ENCODE measurements around the gene SF3B5.
"Not testable (repeated sequence)": the region's sequence is repeated elsewhere in the genome, so short reads cannot be mapped to it uniquely, and the experiment has no call there.

SF3B5 gene

DNA sequence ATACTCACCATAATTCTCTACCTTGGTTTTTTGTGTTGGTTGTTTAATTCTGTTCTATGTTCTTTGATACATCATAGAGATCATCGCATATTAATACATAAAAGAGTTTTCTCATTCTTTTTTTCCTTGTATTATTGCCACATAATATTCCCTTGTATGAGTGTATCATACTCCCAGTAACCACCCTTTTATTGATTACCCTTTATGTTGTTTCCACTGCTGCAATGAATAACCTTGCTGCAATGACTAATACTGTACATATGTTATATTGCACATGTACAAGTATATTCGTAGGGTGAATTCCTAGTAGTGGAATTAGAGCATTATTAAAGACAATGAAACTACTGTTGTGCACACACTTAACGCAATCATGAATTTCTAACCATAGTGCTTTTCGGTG, 9.1 kb upstream of the SF3B5 start:
- no peak for DNase-seq

DNA sequence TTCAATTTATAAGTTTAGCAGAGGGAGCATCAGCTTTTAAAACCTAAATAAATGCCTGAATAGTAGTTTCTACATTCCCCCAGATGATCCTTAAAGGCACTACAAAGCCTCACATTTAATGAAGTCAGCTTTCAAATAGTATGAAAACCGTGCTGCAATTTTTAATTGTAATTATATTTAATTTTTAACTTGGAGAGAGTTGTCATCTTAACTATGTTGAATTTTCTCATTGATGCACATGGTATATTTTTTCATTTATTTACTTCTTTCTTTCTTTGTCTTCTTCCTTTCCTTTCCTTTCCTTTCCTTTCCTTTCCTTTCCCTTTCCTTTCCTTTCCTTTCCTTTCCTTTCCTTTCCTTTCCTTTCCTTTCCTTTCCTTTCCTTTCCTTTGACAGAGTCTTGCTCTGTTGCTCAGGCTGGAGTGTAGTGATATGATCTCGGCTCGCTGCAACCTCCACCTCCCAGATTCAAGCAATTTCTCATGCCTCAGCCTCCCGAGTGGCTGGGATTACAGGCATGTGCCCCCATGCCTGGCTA, 7.7 kb upstream of the SF3B5 start:
- DNase-seq, result no peak

DNA sequence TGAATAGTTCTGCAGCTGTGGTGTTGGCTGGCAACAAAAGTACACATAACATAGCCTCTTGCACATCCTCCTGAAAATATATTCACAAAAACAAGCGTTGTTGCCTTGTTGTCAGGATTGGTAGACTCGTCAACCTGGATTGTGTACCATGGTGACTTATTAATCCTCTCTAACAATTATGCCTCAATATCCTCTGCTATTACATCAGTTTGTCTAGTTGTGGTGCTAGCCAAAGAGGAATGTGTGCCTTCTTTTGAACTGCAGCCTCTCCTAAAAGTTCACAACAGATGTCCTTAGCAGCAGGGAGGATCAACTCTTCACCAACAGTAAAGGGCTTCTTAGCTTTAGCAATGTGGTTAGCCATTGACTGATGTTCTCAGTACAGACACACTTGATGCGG, 3.6 kb upstream of the SF3B5 start:
- no peak for DNase-seq

DNA sequence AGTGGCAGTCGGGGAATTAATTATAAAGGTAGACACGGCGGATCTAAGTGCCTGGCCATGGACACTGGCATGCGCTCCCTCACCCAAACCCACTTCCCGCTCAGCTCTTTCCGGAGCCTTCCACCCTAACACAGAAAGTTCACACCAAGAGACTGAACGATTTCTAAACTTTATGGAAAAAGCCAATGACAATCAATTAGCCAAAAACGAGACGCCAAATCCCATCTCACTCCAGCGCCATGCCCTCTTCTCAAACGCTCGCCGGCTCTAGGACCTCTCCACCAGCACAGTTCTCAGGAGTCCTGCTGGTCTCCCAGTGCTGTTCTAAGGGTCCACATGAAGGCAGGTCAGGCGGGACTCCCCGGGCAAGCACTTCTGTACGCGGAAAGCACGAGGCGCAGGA, 641 bp downstream of the SF3B5 start:
- DNase-seq, result no peak

DNA sequence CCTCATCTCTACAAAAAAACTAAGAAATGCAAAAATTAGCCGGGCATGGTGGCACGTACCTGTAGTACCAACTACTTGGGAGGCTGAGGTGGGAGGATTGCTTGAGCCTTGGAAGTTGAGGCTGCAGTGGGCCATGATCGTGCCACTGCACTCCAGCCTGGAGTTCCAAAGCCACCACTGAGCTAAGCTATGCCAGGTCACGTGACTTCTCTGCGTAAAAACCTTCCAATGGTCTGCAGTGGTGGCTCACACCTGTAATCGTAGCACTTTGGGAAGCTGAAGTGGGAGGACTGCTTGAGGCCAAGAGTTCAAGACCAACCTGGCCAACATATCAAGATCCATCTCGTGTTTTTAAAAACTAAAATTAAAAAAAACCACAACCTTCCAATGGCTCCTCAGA, 1.7 kb downstream of the SF3B5 start:
- no peak for DNase-seq

DNA sequence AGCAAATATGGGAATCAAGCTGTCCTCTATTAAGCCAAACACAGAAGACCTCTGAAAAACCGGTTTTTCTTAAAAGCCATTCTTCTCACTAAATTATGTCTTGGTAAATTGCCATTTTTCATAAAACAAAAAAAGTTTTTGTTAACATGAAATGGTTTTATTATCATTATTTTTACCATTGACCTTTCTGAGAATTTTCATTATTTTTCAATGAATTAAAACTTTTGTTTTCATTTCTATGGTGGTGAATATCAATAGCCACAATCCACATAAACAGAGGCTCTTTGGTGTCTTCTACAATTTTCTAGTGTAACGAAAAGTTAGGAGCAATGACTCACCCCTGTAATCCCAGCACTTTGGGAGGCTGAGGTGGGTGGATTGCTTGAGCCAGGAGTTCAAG, 2.1 kb downstream of the SF3B5 start:
- no peak for DNase-seq

DNA sequence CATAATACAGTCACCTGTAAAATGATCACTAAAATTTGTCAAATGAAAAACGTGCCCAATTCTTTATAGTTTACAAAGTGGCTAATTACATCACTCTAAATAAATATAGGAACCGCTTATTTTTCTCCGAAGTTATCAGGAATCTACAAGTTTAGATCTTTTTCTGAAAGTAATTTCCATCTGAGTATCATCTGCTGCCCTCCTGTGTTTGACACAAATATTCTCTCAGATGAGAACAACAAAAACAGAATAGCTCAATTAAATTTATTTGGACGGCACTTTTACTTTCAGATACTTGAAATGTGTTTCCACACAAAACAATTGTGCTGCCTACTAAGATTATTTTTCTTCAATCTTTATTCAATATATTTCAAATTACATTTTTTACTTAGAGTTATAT, 5.0 kb downstream of the SF3B5 start:
- DNase-seq, result no peak

DNA sequence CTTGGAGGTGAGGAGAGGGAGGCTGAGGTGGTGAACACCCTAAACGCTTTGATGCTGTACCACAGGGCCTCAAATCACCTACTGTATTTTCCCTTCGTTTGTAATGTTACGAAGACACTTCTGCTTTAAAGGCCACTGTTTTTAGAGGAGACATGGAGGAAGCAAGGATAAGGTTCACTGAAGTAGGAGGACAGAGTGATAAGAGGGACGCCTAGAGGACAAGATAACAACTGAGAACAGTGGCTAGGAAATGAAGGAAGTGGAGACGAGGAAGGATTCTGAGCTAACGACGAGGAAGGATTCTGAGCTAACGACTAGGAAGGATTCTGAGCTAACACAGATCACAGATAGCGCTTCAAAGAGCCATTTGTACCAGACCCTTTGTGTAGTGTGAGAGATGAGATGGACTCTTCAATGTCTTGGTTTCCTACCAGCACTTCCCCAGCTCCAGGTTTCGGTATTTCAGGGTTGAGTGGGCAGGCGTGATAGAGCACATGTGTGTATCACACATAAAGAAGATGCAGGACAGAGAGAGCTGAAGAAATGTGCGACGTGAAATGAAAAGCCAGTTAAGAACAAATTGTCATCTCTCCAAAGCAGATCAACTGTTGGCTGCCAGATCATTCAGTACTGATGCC, 7.5 kb downstream of the SF3B5 start:
- peak; percentile 26 for DNase-seq

DNA sequence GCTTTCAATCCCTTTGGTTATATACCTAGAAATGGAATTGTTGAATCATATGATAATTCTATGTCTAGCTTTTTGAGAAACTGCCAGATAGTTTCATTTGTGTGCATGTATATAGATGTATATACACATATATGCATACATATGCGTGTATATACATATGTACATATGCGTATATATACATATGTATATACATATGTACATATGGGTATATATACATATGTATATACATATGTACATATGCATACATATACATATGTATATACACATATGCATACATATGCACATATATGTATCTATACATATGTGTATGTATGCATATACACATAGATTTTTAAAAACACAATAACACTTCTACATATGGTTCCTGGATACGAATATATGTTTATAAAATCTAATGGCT, 8.4 kb downstream of the SF3B5 start:
- DNase-seq, result no peak

DNA sequence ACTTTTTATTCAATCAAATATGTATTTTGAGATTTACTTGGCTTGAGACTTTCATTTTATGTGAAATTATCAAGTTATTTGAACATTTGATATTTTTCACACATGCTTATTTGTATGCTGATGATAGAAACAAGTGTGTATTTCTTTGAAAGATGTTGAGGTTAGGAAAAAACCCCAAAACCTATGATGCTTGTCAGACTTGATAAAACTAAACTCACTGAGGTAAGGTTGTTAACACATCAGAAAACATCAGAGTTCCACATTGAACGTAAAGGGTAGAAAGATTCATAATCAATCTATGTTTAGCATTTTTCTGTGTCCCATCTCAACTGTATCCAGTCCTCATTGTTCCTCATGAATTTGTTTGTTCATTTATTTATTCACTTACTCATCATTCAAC, 12.2 kb downstream of the SF3B5 start:
- DNase-seq, result no peak

DNA sequence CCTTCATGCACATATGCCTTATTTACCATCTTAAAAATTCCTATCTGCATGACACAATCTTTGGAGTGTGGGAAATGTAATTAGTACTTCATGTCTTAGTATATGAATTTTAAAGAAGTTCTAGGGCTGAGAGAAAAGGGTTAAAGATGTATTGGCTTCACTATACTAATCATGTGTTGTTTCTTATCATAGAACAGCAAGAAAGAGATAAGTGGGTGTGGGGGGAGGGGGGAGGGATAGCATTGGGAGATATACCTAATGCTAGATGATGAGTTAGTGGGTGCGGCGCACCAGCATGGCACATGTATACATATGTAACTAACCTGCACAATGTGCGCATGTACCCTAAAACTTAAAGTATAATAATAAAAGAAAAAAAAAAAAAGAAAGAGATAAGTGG, 13.0 kb downstream of the SF3B5 start:
- DNase-seq, result not testable (repeated sequence)

DNA sequence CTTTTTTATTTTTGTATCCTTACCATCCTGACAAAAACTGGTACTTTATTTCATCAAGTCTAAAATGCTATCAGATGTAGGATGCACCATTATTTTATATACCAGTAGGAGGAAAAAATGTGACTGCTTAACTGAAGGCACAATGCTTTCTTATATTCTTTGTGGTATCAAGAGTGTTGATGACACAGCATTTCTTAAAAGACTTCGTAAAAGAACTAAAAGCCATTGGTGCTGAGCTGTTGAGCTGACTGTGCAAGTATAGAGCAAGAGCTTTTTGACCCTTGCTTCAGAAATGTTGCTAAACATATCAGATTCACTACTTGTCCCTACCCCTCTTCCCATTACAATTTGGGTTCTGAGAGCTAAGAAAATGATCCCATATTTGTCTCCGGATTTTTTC, 17.5 kb downstream of the SF3B5 start:
- no peak for DNase-seq

DNA sequence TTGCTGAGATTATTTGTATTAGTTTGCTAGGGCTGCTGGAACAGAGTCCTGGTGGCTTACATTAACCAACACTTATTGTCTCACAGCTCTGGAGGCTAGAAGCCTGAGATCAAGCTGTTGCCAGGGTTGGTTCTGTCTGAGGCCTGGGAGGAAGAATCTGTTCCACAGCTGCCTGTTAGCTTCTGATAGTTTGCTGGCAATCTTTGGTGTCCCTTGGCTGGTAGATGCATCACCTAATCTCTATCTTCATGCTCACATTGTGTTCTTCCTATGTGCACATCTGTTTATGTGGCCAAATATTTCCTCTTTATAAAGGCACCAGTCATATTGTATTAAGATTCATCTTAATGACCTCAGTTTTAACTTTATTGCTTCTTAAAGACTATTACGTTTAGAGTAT, 19.5 kb downstream of the SF3B5 start:
- no peak for DNase-seq

DNA sequence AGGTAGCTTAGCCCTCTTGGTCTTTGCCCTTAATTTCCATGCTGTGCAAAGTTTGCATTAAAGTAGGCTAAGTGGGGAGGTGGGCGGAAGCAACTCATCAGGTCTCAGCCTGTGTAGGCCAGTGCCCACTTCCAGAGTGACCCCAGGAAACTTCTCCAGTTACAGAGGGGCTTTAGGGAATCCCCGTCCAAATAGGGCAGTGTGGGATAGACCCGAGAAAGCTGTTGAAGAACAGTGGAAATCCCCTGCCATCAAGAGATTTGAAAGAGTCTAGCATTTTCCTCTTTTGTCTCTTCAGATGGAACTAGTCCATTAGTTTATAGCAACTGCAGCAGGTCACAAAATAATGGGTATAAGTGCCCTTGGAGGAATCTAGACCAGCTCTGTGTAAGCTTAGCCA, 20.2 kb downstream of the SF3B5 start:
- DNase-seq, result no peak

DNA sequence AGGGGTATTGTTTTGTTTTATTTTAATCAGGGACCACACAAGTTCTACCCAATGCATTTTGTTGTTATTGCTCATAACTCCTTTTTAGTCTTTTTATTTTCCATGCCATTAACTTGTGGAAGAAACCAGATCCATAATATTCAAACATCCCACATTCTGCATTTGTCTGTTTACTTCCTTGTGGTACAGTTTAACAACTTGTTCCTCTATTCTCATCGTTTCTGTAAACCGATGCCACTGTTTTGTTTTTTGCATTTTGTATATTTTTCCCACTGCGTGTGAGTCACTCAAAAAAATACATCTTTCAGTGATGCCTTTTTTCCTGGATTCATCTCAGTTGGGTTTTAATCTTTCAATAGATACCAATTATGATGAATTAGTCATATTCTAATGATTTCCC, 22.3 kb downstream of the SF3B5 start:
- no peak for DNase-seq

DNA sequence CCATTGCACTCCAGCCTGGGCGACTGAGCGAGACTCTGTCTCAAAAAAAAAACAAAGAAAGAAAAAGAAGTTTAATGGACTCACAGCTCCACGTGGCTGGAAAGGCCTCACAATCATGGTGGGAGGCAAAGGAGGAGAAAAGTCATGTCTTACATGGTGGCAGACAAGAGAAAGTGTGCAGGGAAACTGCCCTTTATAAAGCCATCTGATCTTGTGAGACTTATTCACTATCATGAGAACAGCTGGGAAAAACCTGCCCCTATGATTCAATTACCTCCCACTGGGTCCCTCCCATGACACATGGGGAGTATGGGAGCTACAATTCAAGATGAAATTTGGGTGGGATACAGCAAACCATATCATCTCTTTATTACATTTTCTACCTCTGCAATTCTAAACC, 25.9 kb downstream of the SF3B5 start:
- peak; percentile 45 for DNase-seq

DNA sequence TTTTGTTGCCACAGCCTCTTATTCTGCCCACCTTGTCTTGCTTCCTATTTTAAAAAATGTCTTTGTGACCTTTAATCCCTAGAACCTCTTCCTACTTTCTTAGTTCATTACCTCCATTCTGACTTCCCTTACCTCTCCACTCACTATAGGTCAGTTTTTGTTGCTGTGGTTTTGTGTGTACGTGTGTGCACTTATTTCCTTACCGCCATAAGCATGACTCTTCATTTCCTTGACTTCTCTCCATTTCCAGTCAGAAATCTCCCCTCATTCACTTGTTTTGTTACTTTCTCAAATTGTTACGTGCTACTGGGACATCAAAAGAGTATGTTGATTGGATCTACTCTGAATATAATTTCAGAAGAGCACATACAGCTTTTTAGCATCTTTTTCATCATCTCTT, 26.6 kb downstream of the SF3B5 start:
- DNase-seq, result no peak

DNA sequence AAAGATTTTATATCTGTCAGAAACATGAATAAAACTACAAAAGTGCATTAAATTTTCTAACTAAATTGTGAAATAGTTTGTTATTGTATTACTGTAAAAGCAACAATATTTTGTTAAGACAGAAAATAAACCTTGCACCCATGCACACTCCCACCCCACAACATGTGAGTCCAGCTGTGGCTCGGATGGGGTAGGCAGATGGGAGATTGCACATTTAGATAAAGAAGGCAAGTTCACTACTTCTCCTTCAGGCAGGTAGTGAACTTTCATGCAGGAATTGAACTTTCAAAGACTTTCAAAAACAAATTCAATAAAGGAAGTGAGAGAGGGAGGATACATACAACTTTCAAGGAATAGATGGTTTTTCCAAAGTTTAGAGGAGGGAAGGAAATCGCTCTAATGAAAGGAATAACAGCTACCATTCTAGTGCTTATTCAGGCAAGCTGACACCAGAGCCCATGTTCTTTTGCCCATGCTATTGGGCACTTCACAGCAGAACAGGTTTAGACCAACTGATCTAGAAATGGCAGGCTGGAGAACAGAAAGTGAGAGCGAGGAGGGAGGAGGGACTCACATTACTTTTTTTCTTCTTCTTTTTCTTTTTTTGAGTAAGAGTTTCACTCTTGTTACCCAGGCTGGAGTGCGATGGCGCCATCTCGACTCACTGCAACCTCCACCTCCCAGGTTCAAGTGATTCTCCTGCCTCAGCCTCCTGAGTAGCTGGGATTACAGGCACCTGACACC, 28.5 kb downstream of the SF3B5 start:
- DNase-seq, result peak; percentile 75

DNA sequence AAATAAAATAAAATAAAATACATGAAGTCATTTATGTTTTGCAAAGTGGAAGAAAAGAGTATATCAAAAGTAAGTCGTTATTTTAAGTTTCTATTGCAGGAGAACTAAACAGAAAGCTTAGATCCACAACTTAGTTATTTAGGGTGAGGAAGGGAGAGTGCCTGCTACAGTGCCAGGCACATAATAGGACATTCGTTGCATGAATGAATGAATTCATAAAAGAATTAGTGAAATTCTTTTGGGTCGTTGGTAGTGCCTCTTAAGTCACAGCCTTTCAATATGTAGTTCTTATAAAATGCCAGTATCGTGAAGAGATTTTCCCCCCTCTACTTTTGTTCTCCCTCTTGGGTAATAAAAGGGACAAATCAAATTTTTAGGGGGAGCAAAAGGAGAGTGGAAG, 29.1 kb downstream of the SF3B5 start:
- no peak for DNase-seq

DNA sequence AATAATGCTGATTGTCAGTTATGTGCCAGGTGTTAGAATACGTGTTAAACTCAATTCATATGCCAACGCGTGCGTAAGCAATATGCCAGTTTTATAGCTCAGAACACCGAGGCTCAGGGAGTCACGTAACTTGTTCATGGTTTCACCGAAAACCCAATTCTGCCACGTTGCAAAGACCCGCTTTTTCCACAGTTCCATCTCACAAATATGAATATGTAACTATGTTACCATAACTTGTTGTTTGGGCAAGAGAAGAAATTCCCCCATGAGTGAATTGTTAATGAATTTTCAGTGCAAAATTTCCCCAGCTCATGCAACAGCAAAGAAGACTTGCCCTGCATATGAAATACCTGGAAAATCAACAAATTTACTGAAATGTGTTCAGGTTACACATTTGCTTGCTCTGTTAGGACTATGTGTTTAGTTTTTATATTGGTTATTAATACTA, 30.1 kb downstream of the SF3B5 start:
- DNase-seq, result peak; percentile 71

DNA sequence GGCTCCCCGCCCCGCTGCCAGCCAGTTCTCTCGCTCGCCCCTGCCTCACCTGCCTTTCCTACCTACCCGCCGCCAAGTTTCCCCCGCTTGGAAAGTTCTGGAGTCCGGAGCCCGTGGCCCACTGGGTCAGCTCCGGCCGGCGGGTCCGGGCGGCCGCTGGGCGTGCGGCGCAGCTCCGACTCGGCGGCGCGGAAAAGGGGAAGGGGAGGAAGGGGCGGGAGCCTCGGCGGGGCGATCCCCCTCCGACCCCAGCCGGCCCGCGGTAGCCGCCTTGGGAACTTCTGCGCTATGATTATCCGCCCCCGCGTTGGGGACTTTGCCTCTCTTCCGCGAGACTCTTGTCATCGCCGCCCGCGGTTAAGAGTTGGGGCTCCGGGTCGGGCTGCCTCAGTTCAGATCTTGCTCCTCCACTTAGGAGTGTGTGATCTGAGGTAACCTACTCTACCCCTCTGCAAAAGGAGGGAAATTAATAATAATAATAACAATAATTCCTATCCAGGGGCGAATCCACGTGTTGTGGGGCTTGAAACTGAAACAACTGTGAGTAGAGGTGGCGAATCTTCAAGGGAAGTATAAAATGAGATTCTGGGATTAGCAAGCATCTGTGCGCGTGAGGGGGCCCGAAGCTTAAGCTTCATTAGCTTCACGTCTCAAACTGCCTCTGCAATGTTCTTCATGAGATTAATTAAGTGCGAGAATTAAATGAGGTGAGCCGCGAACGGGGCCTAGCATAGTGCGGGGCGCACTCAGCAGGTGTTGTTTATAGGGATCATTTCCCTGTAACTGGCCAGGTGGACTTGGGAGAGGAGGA, 30.8 kb downstream of the SF3B5 start:
- peak; percentile 78 for DNase-seq

DNA sequence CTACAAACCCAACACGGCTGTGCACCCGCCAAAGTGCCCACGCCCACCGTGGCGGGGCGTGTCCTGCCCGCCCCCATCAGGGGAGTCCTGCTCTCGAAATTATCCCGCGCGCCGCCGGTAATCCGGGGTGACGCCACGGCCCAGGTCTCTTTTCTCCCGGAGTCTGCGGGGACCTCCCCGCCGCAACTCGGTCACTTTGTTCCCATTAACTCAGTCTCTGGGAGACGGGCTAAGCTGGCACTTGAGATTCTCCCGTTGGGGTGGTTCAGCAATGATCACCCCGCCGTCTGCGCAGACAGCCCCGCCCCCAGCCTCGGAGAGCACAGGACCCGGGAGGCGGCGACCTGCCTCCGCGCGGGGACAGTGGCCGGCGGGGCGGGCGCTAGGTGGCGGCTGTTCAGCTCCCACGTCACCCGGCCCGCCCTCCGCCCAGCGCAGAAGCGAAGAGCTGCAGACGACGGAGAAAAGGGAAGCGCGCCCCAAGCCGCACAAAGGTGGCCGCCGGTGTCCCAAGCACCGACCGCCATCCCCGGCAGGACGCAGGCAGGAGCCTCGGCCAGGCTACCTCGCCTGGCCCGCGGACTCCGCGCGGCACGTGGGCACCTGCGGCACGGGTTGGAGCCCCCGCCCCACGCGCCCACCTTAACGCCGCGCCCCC, 31.5 kb downstream of the SF3B5 start:
- peak; percentile 93 for DNase-seq

DNA sequence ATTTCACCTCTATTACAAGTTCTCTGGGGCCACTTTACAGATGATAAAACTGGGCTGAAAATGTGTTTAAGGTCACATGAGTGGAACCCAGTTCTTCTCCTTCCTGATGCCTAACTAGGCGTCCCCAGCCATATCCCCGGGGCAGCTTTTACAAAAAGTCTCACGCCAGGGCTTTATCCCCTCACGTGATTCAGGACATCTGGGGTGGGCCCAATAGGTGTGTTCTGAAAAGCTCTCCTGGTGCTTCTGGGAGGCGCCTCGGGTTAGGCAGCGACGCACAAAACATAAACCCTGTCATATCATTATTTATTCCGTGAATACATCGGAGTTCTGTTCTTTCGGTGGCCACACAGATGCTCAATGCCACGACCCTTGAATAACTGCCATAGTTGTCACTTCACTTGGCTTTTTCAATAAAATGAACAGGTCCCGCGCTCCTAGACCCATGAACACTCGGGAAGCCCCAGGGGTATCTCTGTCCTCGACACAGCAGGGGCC, 32.1 kb downstream of the SF3B5 start:
- DNase-seq, result no peak
